K562 (cell line): ENCODE measurements around the gene TMEM176B. TPM values are rescaled to one million over a fixed set of nuclear protein-coding genes. Genes with fewer than 3 reads are reported as not detected.

ENCODE experiments used
- CTBP1 ChIP-seq: fragments of 450-650 bp; IDR thresholded peaks from 2 replicates; pipeline ENCODE4 v1.6.1; 2016; ENCODE audit warnings: borderline replicate concordance
- FOXK1 ChIP-seq: sonication (generic); formaldehyde crosslinking; IDR thresholded peaks from 2 replicates; pipeline ENCODE4 v1.8.0; 2022; ENCODE audit warnings: missing genetic modification reagents, mild to moderate bottlenecking, borderline replicate concordance
- HMGN3 ChIP-seq: IDR thresholded peaks from 2 replicates; pipeline ENCODE4 v1.6.1; 2011; ENCODE audit warnings: borderline replicate concordance, low read depth, mild to moderate bottlenecking, mixed read lengths, low read length; ENCODE audit not compliant: insufficient read length; ENCODE audit errors: extremely low read depth
- JUN ChIP-seq, 2 experiments: sonication (generic) in 1 of 2; formaldehyde crosslinking in 1 of 2; IDR thresholded peaks; 2 replicates each; pipeline versions ENCODE4 v1.6.1 to v1.8.0; 2012 to 2022; ENCODE audit warnings: borderline replicate concordance in 2 of 2, mild to moderate bottlenecking in 2 of 2, improper control_type of control experiment in 1 of 2, low read depth in 1 of 2, low read length in 1 of 2, missing genetic modification reagents in 1 of 2
- NR2C1 ChIP-seq, 2 experiments: fragments of 450-650 bp; IDR thresholded peaks; 2 replicates each; pipeline ENCODE4 v1.6.1; 2017; ENCODE audit warnings: mild to moderate bottlenecking in 2 of 2, antibody characterized with exemption in 1 of 2, inconsistent platforms in 1 of 2, missing compliant biosample characterization in 1 of 2, missing genetic modification characterization in 1 of 2
- NR2F6 ChIP-seq: fragments of 450-650 bp; formaldehyde crosslinking; IDR thresholded peaks from 2 replicates; pipeline ENCODE4 v1.4.0; 2020; ENCODE audit warnings: mild to moderate bottlenecking
- RCOR1 ChIP-seq, 2 experiments: IDR thresholded peaks; 2 replicates each; pipeline ENCODE4 v1.6.1; 2012; ENCODE audit warnings: low read depth in 2 of 2, low read length in 2 of 2, borderline replicate concordance in 1 of 2, improper control_type of control experiment in 1 of 2
- RUNX1 ChIP-seq: sonication (generic); IDR thresholded peaks from 2 replicates; pipeline ENCODE4 v1.6.1; 2016; ENCODE audit warnings: antibody characterized with exemption, low read depth
- SP2 ChIP-seq: IDR thresholded peaks from 2 replicates; pipeline ENCODE4 v1.6.1; 2011; ENCODE audit warnings: mild to moderate bottlenecking, low read depth, low read length, moderate library complexity; ENCODE audit not compliant: poor library complexity, severe bottlenecking; ENCODE audit errors: extremely low read depth
- WHSC1 ChIP-seq: IDR thresholded peaks from one replicate; pipeline ENCODE4 v1.6.1; 2012; ENCODE audit warnings: low read length, control low read depth, inconsistent platforms
- ZNF217 ChIP-seq: sonication (generic); formaldehyde crosslinking; IDR thresholded peaks from 2 replicates; pipeline ENCODE4 v1.8.0; 2022; ENCODE audit warnings: mild to moderate bottlenecking, missing genetic modification reagents
- ZNF282 ChIP-seq: sonication (generic); formaldehyde crosslinking; IDR thresholded peaks from 2 replicates; pipeline ENCODE4 v1.8.1; 2023; ENCODE audit warnings: missing genetic modification reagents
- ZNF655 ChIP-seq: fragments of 250-450 bp; sonication (Bioruptor Pico); IDR thresholded peaks from 2 replicates; pipeline ENCODE4 v1.5.0; 2021
- polyA plus RNA-seq, 8 experiments: library from polyadenylated mRNA; depleted of rRNA in 4 of 8; stranded (reverse) in 5 of 8; unstranded in 3 of 8; fragments of >200 nt; fragmentation: Nextera tagmentation in 2 of 8; fragmentation: Illumina TruSeq in 1 of 8; extraction: Ambion mirVana in 2 of 8; extraction: Trizol in 1 of 8; gene quantifications; 2 replicates each; pipeline versions ENCODE4 v1.2.1 to v1.2.3, GENCODE V29; 2011 to 2014; ENCODE audit warnings: inconsistent platforms in 1 of 8, missing spikeins in 1 of 8
- total RNA-seq, 7 experiments: library from RNA; depleted of rRNA in 6 of 7; stranded (reverse); fragments of >200 nt in 6 of 7; fragmentation: Illumina TruSeq in 2 of 7; extraction: Trizol in 2 of 7; gene quantifications; 2 replicates each; pipeline versions ENCODE4 v1.2.1 to v1.2.3, GENCODE V29; 2011 to 2021; ENCODE audit warnings: low replicate concordance in 1 of 7
- TF ChIP-seq, protein P1 (sequence below), 2 experiments: fragments of 150-350 bp in 1 of 2; IDR thresholded peaks; 2 replicates each; pipeline ENCODE4 v1.6.1; 2012 to 2016; ENCODE audit warnings: low read depth in 2 of 2, low read length in 2 of 2, mild to moderate bottlenecking in 1 of 2, moderate library complexity in 1 of 2

Gene TMEM176B
- total and polyA plus RNA-seq, 9 of the 15 experiments (the other 6 are each of a cell fraction or from before 2014, with no cell fraction given) = 0.19 to 0.60 TPM; not detected in 7

GRCh38 chr7:150787321-150788281, 12.6 kb downstream of the TMEM176B start (continued):
- no peak for TF ChIP-seq SP2
- TF ChIP-seq CTBP1 = peak; percentile 99
- no peak for TF ChIP-seq ZNF655
- TF ChIP-seq JUN (IDR thresholded peaks at IDR 0.05; ENCODE audit: borderline replicate concordance, low read depth, low read length) = 0 out of 2 replicates have a peak, but pooled peaks have one; percentile 25
- no peak for TF ChIP-seq JUN (CRISPR knock-in tag; IDR thresholded peaks at IDR 0.05; ENCODE audit: borderline replicate concordance)
- TF ChIP-seq RUNX1 = 0 out of 2 replicates have a peak, but pooled peaks have one; percentile 28
- no peak for TF ChIP-seq NR2F6 (CRISPR knock-in tag)
- TF ChIP-seq FOXK1 (CRISPR knock-in tag) = no peak
- TF ChIP-seq RCOR1 (IDR thresholded peaks at IDR 0.05; ENCODE audit: borderline replicate concordance in 1 of 2, low read depth in 2 of 2, low read length in 2 of 2) = peak; percentile 98 to 100; a peak in 3 of 4 replicates
- TF ChIP-seq HMGN3 = peak; percentile 35
- TF ChIP-seq NR2C1 (IDR thresholded peaks at IDR 0.05) = peak; percentile 56; the same call in 1 of the 2 replicates
- peak; percentile 73 for TF ChIP-seq NR2C1 (tag; IDR thresholded peaks at IDR 0.05)
- no peak for TF ChIP-seq ZNF282 (CRISPR knock-in tag)
- TF ChIP-seq ZNF217 (CRISPR knock-in tag) = no peak
- TF ChIP-seq WHSC1 = no peak
- TF ChIP-seq, protein P1, sequence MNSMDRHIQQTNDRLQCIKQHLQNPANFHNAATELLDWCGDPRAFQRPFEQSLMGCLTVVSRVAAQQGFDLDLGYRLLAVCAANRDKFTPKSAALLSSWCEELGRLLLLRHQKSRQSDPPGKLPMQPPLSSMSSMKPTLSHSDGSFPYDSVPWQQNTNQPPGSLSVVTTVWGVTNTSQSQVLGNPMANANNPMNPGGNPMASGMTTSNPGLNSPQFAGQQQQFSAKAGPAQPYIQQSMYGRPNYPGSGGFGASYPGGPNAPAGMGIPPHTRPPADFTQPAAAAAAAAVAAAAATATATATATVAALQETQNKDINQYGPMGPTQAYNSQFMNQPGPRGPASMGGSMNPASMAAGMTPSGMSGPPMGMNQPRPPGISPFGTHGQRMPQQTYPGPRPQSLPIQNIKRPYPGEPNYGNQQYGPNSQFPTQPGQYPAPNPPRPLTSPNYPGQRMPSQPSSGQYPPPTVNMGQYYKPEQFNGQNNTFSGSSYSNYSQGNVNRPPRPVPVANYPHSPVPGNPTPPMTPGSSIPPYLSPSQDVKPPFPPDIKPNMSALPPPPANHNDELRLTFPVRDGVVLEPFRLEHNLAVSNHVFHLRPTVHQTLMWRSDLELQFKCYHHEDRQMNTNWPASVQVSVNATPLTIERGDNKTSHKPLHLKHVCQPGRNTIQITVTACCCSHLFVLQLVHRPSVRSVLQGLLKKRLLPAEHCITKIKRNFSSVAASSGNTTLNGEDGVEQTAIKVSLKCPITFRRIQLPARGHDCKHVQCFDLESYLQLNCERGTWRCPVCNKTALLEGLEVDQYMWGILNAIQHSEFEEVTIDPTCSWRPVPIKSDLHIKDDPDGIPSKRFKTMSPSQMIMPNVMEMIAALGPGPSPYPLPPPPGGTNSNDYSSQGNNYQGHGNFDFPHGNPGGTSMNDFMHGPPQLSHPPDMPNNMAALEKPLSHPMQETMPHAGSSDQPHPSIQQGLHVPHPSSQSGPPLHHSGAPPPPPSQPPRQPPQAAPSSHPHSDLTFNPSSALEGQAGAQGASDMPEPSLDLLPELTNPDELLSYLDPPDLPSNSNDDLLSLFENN (IDR thresholded peaks at IDR 0.05; ENCODE audit: low read depth in 2 of 2, low read length in 2 of 2) = peak in 1 of 2 experiments; percentile 69; a peak in 1 of 4 replicates
